NT2/D1 (cell line): ENCODE data around the gene GCSAM.
"Not testable (repeated sequence)": the region's sequence is repeated elsewhere in the genome, so short reads cannot be mapped to it uniquely, and the experiment has no call there.

Experiments
- DNase-seq: peaks from one replicate; pipeline ENCODE4 v3.0.0-alpha.2; 2011; ENCODE audit warnings: low read depth, low spot score
- H3K27me3 ChIP-seq: 2 replicates; pipeline ENCODE4 v1.6.0; 2011; ENCODE audit warnings: mild to moderate bottlenecking; ENCODE audit not compliant: insufficient read length, insufficient read depth
- H3K36me3 ChIP-seq: 2 replicates; pipeline ENCODE4 v1.6.1; 2011; ENCODE audit warnings: mild to moderate bottlenecking, low read length, mixed read lengths; ENCODE audit not compliant: insufficient read depth, insufficient read length
- H3K4me1 ChIP-seq: 2 replicates; pipeline ENCODE4 v1.5.1; 2011; ENCODE audit not compliant: insufficient read depth, insufficient read length
- H3K4me3 ChIP-seq: 2 replicates; pipeline ENCODE4 v1.5.1; 2011; ENCODE audit warnings: low read depth; ENCODE audit not compliant: insufficient read length
- H3K9ac ChIP-seq: 2 replicates; pipeline ENCODE4 v1.6.0; 2011; ENCODE audit warnings: low read depth; ENCODE audit not compliant: insufficient read length
- H3K9me3 ChIP-seq: 2 replicates; pipeline ENCODE4 v1.5.1; 2011; ENCODE audit warnings: mild to moderate bottlenecking, low read length; ENCODE audit not compliant: insufficient read depth
- SUZ12 ChIP-seq: IDR thresholded peaks from 2 replicates; pipeline ENCODE4 v1.6.1; 2011; ENCODE audit not compliant: insufficient read length, insufficient read depth; ENCODE audit errors: extremely low read depth
- YY1 ChIP-seq: IDR thresholded peaks from 2 replicates; pipeline ENCODE4 v1.6.1; 2011; ENCODE audit not compliant: insufficient read length, insufficient read depth
- ZNF274 ChIP-seq: IDR thresholded peaks from 2 replicates; pipeline ENCODE4 v1.6.1; 2011; ENCODE audit warnings: mild to moderate bottlenecking, low read depth, low read length

GCSAM gene

GRCh38 chr3:112078125-112079083 lies 54.6 kb downstream of the GCSAM start:
- Histone ChIP-seq H3K4me1 (no peaks in the 10 kb centered on the region), H3K36me3 (no peaks in the 10 kb centered on the region), H3K4me3 (no peak overlapping the region), H3K27me3 (peaks cover 7% of the 10 kb centered on the region), H3K9ac (no peak overlapping the region), H3K9me3 (no peaks in the 10 kb centered on the region)
- TF ChIP-seq SUZ12 (no peak), ZNF274 (no peak), YY1 (no peak)
- DNase-seq, result no peak

GRCh38 chr3:112074616-112075497 lies 58.2 kb downstream of the GCSAM start:
- no peak overlapping the region for H3K9ac ChIP-seq

GRCh38 chr3:112074006-112074405 lies 59.0 kb downstream of the GCSAM start:
- no peaks in the 10 kb centered on the region for H3K36me3 ChIP-seq
- DNase-seq, result no peak
- H3K4me1 ChIP-seq, result no peaks in the 10 kb centered on the region
- no peaks in the 10 kb centered on the region for H3K9me3 ChIP-seq
- H3K27me3 ChIP-seq, result no peaks in the 10 kb centered on the region
- no peak overlapping the region for H3K9ac ChIP-seq
- TF ChIP-seq ZNF274 (no peak), SUZ12 (no peak), YY1 (no peak)
- H3K4me3 ChIP-seq, result no peak overlapping the region

More at GRCh38 chr3:112074616-112075497, 58.2 kb downstream of the GCSAM start:
- H3K27me3 ChIP-seq, result no peaks in the 10 kb centered on the region
- no peak for TF ChIP-seq ZNF274
- no peak for TF ChIP-seq YY1
- H3K4me3 ChIP-seq, result no peak overlapping the region
- H3K36me3 ChIP-seq, result no peaks in the 10 kb centered on the region
- no peaks in the 10 kb centered on the region for H3K4me1 ChIP-seq
- H3K9me3 ChIP-seq, result no peaks in the 10 kb centered on the region
- no peak for DNase-seq

GRCh38 chr3:112072387-112073060 lies 60.5 kb downstream of the GCSAM start:
- not testable (repeated sequence) for H3K27me3 ChIP-seq, H3K4me1 ChIP-seq, DNase-seq, H3K9me3 ChIP-seq, H3K9ac ChIP-seq, H3K36me3 ChIP-seq, H3K4me3 ChIP-seq
